Ishikawa (cell line): ENCODE measurements around the gene DSCAML1.

Experiments
- CEBPB ChIP-seq: IDR thresholded peaks from 2 replicates; pipeline ENCODE4 v1.6.1; 2012
- CREB1 ChIP-seq: IDR thresholded peaks from 2 replicates; pipeline ENCODE4 v1.6.1; 2012; ENCODE audit warnings: low read depth
- EGR1 ChIP-seq: IDR thresholded peaks from 2 replicates; pipeline ENCODE4 v1.6.1; 2012
- FOXM1 ChIP-seq: IDR thresholded peaks from 2 replicates; pipeline ENCODE4 v1.6.1; 2012; ENCODE audit warnings: low read depth, borderline replicate concordance
- MAX ChIP-seq: IDR thresholded peaks from 2 replicates; pipeline ENCODE4 v1.6.1; 2012
- NFIC ChIP-seq: IDR thresholded peaks from 2 replicates; pipeline ENCODE4 v1.6.1; 2012
- RAD21 ChIP-seq: IDR thresholded peaks from 2 replicates; pipeline ENCODE4 v1.6.1; 2012; ENCODE audit warnings: low read depth
- REST ChIP-seq: IDR thresholded peaks from 2 replicates; pipeline ENCODE4 v1.6.1; 2012; ENCODE audit warnings: low read depth, mild to moderate bottlenecking
- TAF1 ChIP-seq: IDR thresholded peaks from 2 replicates; pipeline ENCODE4 v1.6.1; 2012; ENCODE audit warnings: low read depth, mild to moderate bottlenecking
- TCF12 ChIP-seq: IDR thresholded peaks from 2 replicates; pipeline ENCODE4 v1.6.1; 2012; ENCODE audit warnings: low read depth
- TEAD4 ChIP-seq: IDR thresholded peaks from 2 replicates; pipeline ENCODE4 v1.6.1; 2012
- USF1 ChIP-seq: IDR thresholded peaks from 2 replicates; pipeline ENCODE4 v1.6.1; 2012
- YY1 ChIP-seq: IDR thresholded peaks from 2 replicates; pipeline ENCODE4 v1.6.1; 2012; ENCODE audit warnings: low read depth
- ZBTB7A ChIP-seq: IDR thresholded peaks from 2 replicates; pipeline ENCODE4 v1.6.1; 2012; ENCODE audit warnings: low read depth

The DSCAML1 gene

GRCh38 chr11:117449111-117449693 lies 347.8 kb downstream of the DSCAML1 start:
- no peak for TF ChIP-seq RAD21
- no peak for TF ChIP-seq USF1
- no peak for TF ChIP-seq FOXM1
- TF ChIP-seq ZBTB7A: no peak
- no peak for TF ChIP-seq TEAD4
- TF ChIP-seq MAX: no peak
- TF ChIP-seq EGR1: no peak
- no peak for TF ChIP-seq REST
- TF ChIP-seq TAF1: no peak
- TF ChIP-seq YY1: no peak
- no peak for TF ChIP-seq CREB1
- no peak for TF ChIP-seq CEBPB

GRCh38 chr11:117444711-117445658 lies 352.0 kb downstream of the DSCAML1 start:
- no peak for TF ChIP-seq RAD21
- TF ChIP-seq TAF1: no peak
- TF ChIP-seq TCF12: no peak

- TF ChIP-seq FOXM1: no peak
- no peak for TF ChIP-seq CEBPB
- no peak for TF ChIP-seq CREB1
- TF ChIP-seq REST: no peak
- no peak for TF ChIP-seq USF1
Observed at GRCh38 chr11:117444256-117444655, 352.8 kb downstream of the DSCAML1 start.

GRCh38 chr11:117443266-117444186 lies 353.5 kb downstream of the DSCAML1 start:
- TF ChIP-seq RAD21 (peak; percentile 80), EGR1 (no peak)

- TF ChIP-seq MAX (no peak), CEBPB (no peak)
Observed at GRCh38 chr11:117442869-117443239, 354.2 kb downstream of the DSCAML1 start.

- TF ChIP-seq RAD21: no peak
- no peak for TF ChIP-seq TCF12
- TF ChIP-seq MAX: no peak
- TF ChIP-seq NFIC: no peak
- TF ChIP-seq EGR1: no peak
- no peak for TF ChIP-seq YY1
- TF ChIP-seq REST: no peak
- TF ChIP-seq CEBPB: no peak
- no peak for TF ChIP-seq USF1
- no peak for TF ChIP-seq FOXM1
- no peak for TF ChIP-seq TAF1
Observed at GRCh38 chr11:117442049-117442868, 354.8 kb downstream of the DSCAML1 start.
